HG02610 (cell line): ENCODE measurements around the gene EFCAB13.
"Not testable (repeated sequence)": the region's sequence is repeated elsewhere in the genome, so short reads cannot be mapped to it uniquely, and the experiment has no call there.

Experiments used
- ATAC-seq: cut with Tn5 transposase; IDR thresholded peaks from one replicate; pipeline ENCODE4 v1.9.1; 2021; ENCODE audit warnings: mild to moderate bottlenecking, moderate library complexity; ENCODE audit not compliant: unreplicated experiment

Gene EFCAB13

DNA sequence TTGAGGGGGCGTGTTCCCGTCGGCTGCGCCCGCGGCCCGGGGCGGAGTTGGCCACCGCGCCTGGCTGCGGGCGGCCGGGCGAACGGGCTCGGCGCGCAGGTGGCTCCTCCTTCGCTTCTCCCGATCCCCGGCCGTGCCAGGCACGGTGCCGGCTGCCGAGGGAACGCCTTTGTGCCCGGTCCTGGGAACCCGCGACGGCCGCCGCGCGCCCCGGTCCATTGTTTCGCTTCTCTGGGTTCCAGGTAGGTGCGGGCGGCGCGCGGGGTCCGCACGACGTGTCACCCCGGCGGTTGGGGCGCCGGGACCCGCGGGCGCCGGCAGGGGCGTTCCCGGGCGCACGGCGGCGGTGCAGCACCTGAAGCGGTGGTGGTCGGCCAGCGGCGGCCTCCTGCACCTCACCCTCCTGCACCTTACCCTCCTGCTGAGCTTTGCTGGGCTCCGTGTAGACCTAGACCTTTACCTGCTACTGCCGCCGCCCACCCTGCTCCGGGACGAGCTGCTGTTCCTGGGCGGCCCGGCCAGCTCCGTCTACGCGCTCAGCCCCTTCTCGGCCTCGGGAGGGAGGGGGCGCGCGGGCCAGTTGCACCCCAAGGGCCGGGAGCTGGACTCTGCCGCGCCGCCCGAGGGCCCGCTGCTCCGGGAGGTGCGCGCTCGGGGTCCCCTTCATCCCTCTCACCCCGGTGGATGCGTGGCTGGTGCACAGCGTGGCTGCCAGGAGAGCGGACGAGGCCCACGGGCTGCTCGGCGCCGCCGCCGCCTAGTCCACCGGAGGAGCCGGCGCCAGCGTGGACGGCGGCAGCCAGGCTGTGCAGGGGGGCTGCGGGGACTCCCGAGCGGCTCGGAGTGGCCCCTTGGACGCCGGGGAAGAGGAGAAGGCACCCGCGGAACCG, 99.9 kb downstream of the EFCAB13 start:
- ATAC-seq = no peak

DNA sequence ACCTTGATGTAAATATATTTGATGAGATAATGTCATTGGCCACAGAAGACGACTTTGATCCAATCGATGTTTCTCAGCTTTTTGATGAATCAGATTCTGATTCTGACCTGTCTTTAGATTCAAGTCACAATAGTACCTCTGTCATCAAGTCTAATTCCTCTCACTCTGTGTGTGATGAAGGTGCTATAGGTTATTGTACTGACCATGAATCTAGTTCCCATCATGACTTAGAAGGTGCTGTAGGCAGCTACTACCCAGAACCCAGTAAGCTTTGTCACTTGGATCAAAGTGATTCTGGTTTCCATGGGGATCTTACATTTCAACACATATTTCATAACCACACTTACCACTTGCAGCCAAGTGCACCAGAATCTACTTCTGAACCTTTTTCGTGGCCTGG, 101.5 kb downstream of the EFCAB13 start:
- not testable (repeated sequence) for ATAC-seq

- not testable (repeated sequence) for ATAC-seq
These were observed 102.3 kb downstream of the EFCAB13 start for GRCh38 chr17:47425887-47426635.

DNA sequence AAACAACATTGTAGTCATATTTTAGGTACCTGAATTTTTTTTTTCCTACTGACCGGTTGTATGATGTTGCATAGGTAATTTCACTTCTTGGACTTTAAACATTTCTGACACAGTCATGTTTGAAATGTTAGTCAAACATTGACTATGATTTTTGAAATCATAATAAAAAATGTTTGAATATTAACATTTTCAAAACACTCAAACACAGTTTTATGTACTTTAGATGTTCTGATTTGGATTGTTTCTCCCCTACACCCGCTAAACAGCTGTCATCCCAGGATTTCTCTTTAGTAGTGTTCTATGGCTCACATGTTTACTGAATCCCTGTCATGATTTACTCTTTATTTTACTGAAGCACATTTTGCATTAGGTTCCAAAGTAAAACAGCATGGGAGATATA, 104.2 kb downstream of the EFCAB13 start:
- no peak for ATAC-seq

DNA sequence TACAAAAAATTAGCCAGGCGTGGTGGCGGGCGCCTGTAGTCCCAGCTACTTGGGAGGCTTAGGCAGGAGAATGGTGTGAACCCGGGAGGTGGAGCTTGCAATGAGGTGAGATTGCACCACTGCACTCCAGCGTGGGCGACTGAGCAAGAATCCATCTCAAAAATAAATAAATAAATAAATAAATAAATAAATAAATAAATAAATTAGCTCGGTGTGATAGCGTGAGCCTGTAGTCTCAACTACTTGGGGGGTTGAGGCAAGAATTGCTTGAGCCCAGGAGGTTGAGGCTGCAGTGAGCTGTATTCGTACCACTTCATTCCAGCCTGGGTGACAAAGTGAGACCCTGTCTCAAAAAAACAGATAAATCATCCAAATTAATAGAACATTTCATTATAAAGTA, 108.5 kb downstream of the EFCAB13 start:
- ATAC-seq = not testable (repeated sequence)

DNA sequence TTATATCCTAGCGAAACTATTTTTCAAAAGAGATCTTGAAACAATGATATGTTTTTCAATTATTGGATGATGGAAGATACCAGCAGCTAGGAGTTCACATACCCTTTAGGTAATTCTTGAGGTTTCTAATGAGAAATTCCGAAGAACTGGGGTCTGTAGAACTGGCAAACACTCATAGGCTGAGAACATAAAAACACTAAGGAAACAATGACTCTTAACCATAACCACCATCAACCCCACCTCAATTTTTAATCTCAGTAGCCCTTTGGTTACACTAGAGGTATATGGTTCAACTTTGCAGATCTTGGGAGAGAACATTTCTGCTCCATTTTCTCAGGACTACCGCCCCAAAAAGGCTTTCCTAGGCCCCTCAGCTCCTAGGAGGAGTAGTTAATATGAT, 141.4 kb downstream of the EFCAB13 start:
- ATAC-seq = no peak

- ATAC-seq = not testable (repeated sequence)
These were observed 143.2 kb downstream of the EFCAB13 start for GRCh38 chr17:47466976-47467375.

- ATAC-seq = no peak
These were observed 147.1 kb downstream of the EFCAB13 start for GRCh38 chr17:47470836-47471235.

DNA sequence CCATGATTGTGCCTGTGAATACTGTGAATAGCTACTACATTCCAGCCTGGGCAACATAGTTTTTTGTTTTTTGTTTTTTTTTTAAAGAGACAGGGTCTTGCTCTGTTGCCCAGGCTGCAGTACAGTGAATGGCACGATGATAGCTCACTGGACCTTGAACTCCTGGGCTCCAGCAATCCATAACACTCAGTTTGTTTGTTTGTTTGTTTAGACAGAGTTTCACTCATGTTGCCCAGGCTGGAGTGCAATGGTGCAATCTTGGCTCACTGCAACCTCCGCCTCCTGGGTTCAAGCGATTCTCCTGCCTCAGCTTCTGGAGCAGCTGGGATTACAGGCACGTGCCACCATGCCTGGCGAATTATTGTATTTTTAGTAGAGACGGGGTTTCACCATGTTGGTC, 148.3 kb downstream of the EFCAB13 start:
- not testable (repeated sequence) for ATAC-seq
